Measurements from ENCODE around the gene GBX2. TPM values are rescaled to one million over a fixed set of nuclear protein-coding genes. Genes with fewer than 3 reads are reported as not detected.

Gene GBX2
- total RNA-seq, 1 experiment from 2014 or later: 10.2 TPM

DNA sequence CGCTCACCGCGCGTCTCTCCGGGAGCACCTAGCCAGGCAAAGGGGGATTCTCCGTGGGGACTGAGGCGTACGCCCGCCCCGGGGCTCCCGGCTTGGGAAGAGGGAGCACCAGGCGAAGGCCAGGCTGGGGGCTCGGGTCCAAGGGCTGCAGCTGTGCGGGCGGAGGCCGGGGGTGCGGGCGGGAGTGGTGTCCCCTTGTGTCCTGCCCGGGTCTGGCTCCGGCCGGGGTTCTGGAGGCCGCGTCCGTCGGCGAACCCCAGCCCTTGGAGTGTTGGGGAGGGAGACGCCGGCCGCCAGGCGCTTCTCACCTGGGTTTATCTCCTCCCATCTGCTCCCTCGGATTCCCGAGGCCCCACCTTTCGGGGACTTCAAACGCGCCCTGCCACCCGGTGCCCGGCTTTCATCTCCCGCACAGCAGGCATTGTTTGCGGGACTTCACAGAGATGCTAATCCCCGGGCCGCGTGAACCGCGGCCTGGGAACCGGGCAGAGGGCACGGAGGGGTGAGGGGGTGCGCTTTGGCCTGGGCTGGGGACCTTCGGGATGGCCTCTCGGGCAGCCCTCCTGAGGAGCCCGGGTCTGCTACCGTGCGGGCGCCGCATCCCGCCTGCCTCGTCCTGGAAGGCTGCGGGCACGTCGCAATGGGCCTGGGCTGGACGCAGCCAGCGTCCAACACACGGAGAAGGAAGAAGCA is 5.0 kb upstream of the GBX2 start:
- CTCF ChIA-PET: no interaction called here
- no TSS peak for BruUV-seq (replicated peaks)
- peaks cover 18% of the 10 kb centered on the region for H3K4me1 ChIP-seq (ENCODE audit: control insufficient read depth, insufficient read depth, low read length)
- TF ChIP-seq, protein P1, sequence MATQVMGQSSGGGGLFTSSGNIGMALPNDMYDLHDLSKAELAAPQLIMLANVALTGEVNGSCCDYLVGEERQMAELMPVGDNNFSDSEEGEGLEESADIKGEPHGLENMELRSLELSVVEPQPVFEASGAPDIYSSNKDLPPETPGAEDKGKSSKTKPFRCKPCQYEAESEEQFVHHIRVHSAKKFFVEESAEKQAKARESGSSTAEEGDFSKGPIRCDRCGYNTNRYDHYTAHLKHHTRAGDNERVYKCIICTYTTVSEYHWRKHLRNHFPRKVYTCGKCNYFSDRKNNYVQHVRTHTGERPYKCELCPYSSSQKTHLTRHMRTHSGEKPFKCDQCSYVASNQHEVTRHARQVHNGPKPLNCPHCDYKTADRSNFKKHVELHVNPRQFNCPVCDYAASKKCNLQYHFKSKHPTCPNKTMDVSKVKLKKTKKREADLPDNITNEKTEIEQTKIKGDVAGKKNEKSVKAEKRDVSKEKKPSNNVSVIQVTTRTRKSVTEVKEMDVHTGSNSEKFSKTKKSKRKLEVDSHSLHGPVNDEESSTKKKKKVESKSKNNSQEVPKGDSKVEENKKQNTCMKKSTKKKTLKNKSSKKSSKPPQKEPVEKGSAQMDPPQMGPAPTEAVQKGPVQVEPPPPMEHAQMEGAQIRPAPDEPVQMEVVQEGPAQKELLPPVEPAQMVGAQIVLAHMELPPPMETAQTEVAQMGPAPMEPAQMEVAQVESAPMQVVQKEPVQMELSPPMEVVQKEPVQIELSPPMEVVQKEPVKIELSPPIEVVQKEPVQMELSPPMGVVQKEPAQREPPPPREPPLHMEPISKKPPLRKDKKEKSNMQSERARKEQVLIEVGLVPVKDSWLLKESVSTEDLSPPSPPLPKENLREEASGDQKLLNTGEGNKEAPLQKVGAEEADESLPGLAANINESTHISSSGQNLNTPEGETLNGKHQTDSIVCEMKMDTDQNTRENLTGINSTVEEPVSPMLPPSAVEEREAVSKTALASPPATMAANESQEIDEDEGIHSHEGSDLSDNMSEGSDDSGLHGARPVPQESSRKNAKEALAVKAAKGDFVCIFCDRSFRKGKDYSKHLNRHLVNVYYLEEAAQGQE (IDR thresholded peaks at IDR 0.05; ENCODE audit: insufficient read depth in 1 of 2, low read depth in 2 of 2, low read length in 1 of 2): no peak
- no peaks in the 10 kb centered on the region for H3K36me3 ChIP-seq (ENCODE audit: control insufficient read depth, insufficient read depth, low read length)
- DNase-seq (ENCODE audit: low read depth, low spot score) (no peak), ATAC-seq (no peak)
- intact Hi-C loops (cut with micrococcal nuclease; ENCODE audit: unreplicated experiment): loop anchor here (10.0 kb wide), 1 partner anchor 238 kb away; no protein-coding TSS in a partner anchor
- in situ Hi-C loops (cut with HindIII; ENCODE audit: low pct_unique_long_range_greater_than_20kb, low sequenced_read_pairs): no loop called here
- H3K27me3 ChIP-seq (ENCODE audit: control insufficient read depth, insufficient read depth, low read length): no peaks in the 10 kb centered on the region
- POLR2A ChIA-PET: no interaction called here
- H3K27ac ChIP-seq (ENCODE audit: low read length): no peak overlapping the region
- H3K4me3 ChIP-seq (ENCODE audit: low read depth in 2 of 2, low read length in 2 of 2): no peak overlapping the region
- H3K9me3 ChIP-seq (ENCODE audit: control insufficient read depth, insufficient read depth, low read depth, low read length): no peaks in the 10 kb centered on the region

DNA sequence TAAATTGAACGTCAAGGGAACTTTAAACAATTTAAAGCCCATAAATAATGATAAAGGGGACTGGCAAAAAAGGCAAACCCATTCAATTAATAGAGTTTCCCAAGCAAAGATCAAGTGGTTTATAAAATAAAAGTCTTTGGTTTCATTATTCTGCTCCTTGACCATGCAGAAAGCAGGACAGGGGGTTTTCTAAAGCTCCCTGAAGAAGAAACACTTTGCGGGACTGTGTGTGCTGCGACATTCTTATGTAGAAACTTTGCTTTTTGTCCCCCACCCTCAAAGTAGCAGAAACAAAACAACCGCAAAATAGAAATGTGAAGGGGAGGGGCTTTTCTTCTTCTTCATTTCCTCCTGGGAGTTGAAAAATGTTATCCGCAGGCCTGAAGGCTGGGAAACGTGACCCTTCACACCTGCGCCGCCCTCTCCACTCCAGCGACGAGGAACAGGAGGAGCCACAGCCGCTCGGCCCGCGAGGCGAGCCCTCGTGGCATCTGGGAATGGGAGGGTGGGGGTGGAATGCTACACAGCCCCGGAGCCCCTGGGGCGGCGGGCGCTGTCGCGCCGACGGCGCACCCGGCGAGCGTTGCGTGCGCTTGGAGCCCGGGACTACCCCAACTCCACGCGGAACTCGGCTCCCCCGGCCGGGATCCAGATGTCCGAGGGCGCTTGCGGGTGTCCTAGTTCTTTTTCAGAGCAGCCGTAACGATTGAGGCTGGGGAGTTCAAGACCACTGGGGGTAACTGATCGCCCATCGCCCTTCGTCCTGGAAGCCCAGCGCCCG is 4.3 kb upstream of the GBX2 start:
- POLR2A ChIA-PET: interaction anchor here (0.7 kb wide), 1 partner anchor 946 kb away, joined by 10 read pairs; no protein-coding TSS in a partner anchor
- H3K27me3 ChIP-seq (ENCODE audit: control insufficient read depth, insufficient read depth, low read length): no peaks in the 10 kb centered on the region
- in situ Hi-C loops (cut with HindIII; ENCODE audit: low pct_unique_long_range_greater_than_20kb, low sequenced_read_pairs): no loop called here
- H3K4me3 ChIP-seq (ENCODE audit: low read depth in 2 of 2, low read length in 2 of 2): no peak overlapping the region
- no peaks in the 10 kb centered on the region for H3K36me3 ChIP-seq (ENCODE audit: control insufficient read depth, insufficient read depth, low read length)
- no peak for DNase-seq (ENCODE audit: low read depth, low spot score)
- ATAC-seq: no peak
- intact Hi-C loops (cut with micrococcal nuclease; ENCODE audit: unreplicated experiment): loop anchor here (10.0 kb wide), 1 partner anchor 238 kb away; no protein-coding TSS in a partner anchor
- peaks cover 18% of the 10 kb centered on the region for H3K4me1 ChIP-seq (ENCODE audit: control insufficient read depth, insufficient read depth, low read length)
- no TSS peak for BruUV-seq (replicated peaks)
- no peak for TF ChIP-seq TCF7L2 (IDR thresholded peaks at IDR 0.05; ENCODE audit: low read depth, low read length)
- no peak overlapping the region for H3K27ac ChIP-seq (ENCODE audit: low read length)
- CTCF ChIA-PET: no interaction called here
- no peaks in the 10 kb centered on the region for H3K9me3 ChIP-seq (ENCODE audit: control insufficient read depth, insufficient read depth, low read depth, low read length)

DNA sequence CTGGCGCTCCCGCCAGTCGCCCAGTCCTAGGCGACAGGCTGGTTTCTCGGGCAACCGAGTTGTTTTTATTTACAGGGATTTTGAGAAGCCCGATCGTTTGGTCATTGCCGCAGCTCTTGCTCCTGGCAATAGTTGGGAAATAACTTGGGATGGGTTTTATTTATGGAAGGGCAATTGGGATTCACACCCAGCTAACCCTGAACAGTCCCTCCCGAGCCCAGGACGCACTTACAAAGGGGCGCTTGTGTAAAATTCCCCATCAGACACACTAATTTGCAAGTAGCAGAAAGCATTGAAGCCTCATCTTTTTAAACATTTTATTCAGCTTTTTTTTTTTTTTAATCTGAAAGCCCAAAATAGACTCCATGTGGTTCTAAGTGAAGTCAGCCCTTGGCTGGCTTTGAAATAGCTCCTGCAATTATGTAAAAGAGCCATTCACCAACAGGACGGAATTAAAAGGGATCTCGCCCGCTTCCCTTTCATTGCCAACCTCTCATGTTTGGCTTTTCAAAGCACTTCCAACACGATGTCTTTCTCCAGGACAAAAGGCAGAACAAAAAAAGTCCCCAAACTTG is 3.6 kb upstream of the GBX2 start:
- no peak overlapping the region for H3K4me3 ChIP-seq (ENCODE audit: low read depth in 2 of 2, low read length in 2 of 2)
- H3K9me3 ChIP-seq (ENCODE audit: control insufficient read depth, insufficient read depth, low read depth, low read length): no peaks in the 10 kb centered on the region
- POLR2A ChIA-PET: interaction anchor here (0.7 kb wide), 1 partner anchor 947 kb away, joined by 10 read pairs; no protein-coding TSS in a partner anchor
- H3K4me1 ChIP-seq (ENCODE audit: control insufficient read depth, insufficient read depth, low read length): peaks cover 18% of the 10 kb centered on the region
- in situ Hi-C loops (cut with HindIII; ENCODE audit: low pct_unique_long_range_greater_than_20kb, low sequenced_read_pairs): no loop called here
- no peak for DNase-seq (ENCODE audit: low read depth, low spot score)
- no peak for ATAC-seq
- intact Hi-C loops (cut with micrococcal nuclease; ENCODE audit: unreplicated experiment): loop anchor here (10.0 kb wide), 1 partner anchor 237 kb away; no protein-coding TSS in a partner anchor
- H3K36me3 ChIP-seq (ENCODE audit: control insufficient read depth, insufficient read depth, low read length): no peaks in the 10 kb centered on the region
- no TSS peak for BruUV-seq (replicated peaks)
- TF ChIP-seq, protein P2, sequence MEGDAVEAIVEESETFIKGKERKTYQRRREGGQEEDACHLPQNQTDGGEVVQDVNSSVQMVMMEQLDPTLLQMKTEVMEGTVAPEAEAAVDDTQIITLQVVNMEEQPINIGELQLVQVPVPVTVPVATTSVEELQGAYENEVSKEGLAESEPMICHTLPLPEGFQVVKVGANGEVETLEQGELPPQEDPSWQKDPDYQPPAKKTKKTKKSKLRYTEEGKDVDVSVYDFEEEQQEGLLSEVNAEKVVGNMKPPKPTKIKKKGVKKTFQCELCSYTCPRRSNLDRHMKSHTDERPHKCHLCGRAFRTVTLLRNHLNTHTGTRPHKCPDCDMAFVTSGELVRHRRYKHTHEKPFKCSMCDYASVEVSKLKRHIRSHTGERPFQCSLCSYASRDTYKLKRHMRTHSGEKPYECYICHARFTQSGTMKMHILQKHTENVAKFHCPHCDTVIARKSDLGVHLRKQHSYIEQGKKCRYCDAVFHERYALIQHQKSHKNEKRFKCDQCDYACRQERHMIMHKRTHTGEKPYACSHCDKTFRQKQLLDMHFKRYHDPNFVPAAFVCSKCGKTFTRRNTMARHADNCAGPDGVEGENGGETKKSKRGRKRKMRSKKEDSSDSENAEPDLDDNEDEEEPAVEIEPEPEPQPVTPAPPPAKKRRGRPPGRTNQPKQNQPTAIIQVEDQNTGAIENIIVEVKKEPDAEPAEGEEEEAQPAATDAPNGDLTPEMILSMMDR (IDR thresholded peaks at IDR 0.05): no peak
- TF ChIP-seq POLR2AphosphoS5 (IDR thresholded peaks at IDR 0.05; ENCODE audit: low read depth, low read length) (no peak), SIN3A (IDR thresholded peaks at IDR 0.05; ENCODE audit: borderline replicate concordance, insufficient read depth, low read depth, low read length) (no peak), TCF7L2 (IDR thresholded peaks at IDR 0.05; ENCODE audit: low read depth, low read length) (no peak)
- TF ChIP-seq, protein P1 (IDR thresholded peaks at IDR 0.05; ENCODE audit: insufficient read depth in 1 of 2, low read depth in 2 of 2, low read length in 1 of 2): no peak
- CTCF ChIA-PET: interaction anchor here (0.7 kb wide), 1 partner anchor 11 kb away, joined by 3 read pairs; no protein-coding TSS in a partner anchor
- no peaks in the 10 kb centered on the region for H3K27me3 ChIP-seq (ENCODE audit: control insufficient read depth, insufficient read depth, low read length)
- no peak overlapping the region for H3K27ac ChIP-seq (ENCODE audit: low read length)

Data from Panc1 (cell line).